GM10248 (cell line): ENCODE results near the gene PPP2R5A.

ENCODE experiments used
- CTCF ChIA-PET: fragments of 300-600 bp; sonication (Branson Sonifier 250); formaldehyde crosslinking; extraction: SDS; loops from one replicate; lab custom pipeline; 2021; ENCODE audit warnings: antibody characterized with exemption; lab: Yijun Ruan, JAX
- POLR2A ChIA-PET: fragments of 350-650 bp; sonication (Branson Sonifier 250); formaldehyde crosslinking; extraction: SDS; loops from one replicate; lab custom pipeline; 2020; ENCODE audit warnings: antibody characterized with exemption; lab: Yijun Ruan, JAX
- DNase-seq: peaks from one replicate; pipeline ENCODE4 v3.0.0; 2012; ENCODE audit errors: extremely low spot score
- TF ChIP-seq, protein P1 (sequence below): IDR thresholded peaks from 2 replicates; pipeline ENCODE4 v1.5.1; 2012; ENCODE audit warnings: mild to moderate bottlenecking, low read depth; ENCODE audit errors: extremely low read depth, missing control alignments, control extremely low read depth

Gene PPP2R5A

DNA sequence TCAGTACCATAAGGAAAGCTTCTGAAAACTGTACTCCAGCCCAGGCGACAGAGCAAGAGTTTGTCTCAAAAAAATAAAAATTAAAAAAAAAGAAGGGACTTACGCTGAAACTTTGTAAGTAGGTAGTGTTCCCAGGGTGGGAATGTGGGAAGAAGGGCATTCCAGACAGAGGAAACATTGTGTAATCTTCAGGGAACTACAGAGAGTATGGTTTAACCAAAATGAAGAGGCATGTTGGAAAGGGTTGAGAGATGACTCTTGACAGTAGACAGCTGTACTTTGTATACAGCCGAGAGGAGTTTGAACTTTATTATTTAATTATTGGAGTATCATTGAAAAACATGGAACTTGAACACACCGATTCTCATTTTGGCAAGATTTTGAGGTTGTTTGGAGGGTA is 43.0 kb downstream of the PPP2R5A start:
- CTCF ChIA-PET = interaction anchor here (0.9 to 1.9 kb wide), 3 partner anchors 17 to 293 kb away, joined by 3 to 6 read pairs (median 3); partner anchors contain the start of genes DTL and INTS7
- POLR2A ChIA-PET = no interaction called here
- TF ChIP-seq, protein P1, sequence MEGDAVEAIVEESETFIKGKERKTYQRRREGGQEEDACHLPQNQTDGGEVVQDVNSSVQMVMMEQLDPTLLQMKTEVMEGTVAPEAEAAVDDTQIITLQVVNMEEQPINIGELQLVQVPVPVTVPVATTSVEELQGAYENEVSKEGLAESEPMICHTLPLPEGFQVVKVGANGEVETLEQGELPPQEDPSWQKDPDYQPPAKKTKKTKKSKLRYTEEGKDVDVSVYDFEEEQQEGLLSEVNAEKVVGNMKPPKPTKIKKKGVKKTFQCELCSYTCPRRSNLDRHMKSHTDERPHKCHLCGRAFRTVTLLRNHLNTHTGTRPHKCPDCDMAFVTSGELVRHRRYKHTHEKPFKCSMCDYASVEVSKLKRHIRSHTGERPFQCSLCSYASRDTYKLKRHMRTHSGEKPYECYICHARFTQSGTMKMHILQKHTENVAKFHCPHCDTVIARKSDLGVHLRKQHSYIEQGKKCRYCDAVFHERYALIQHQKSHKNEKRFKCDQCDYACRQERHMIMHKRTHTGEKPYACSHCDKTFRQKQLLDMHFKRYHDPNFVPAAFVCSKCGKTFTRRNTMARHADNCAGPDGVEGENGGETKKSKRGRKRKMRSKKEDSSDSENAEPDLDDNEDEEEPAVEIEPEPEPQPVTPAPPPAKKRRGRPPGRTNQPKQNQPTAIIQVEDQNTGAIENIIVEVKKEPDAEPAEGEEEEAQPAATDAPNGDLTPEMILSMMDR = no peak
- no peak for DNase-seq

DNA sequence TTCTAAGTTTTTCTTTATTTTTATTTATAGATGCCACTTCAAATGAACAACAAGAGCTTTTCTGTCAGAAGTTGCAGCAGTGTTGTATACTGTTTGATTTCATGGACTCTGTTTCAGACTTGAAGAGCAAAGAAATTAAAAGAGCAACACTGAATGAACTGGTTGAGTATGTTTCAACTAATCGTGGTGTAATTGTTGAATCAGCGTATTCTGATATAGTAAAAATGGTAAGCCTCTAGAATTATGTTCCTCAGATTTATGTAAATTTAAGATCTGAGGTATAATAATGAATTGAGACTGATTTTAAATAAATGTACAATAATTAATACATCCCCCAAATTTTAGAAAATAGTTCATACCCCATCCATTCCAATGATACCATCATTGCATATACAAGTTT is 43.9 kb downstream of the PPP2R5A start:
- TF ChIP-seq, protein P1 = no peak
- no peak for DNase-seq
- ChIA-PET POLR2A (no interaction called here), CTCF (interaction anchor here (1.0 to 1.9 kb wide), 2 partner anchors 93 to 294 kb away, joined by 3 to 6 read pairs; partner anchors contain the start of genes DTL and INTS7)

DNA sequence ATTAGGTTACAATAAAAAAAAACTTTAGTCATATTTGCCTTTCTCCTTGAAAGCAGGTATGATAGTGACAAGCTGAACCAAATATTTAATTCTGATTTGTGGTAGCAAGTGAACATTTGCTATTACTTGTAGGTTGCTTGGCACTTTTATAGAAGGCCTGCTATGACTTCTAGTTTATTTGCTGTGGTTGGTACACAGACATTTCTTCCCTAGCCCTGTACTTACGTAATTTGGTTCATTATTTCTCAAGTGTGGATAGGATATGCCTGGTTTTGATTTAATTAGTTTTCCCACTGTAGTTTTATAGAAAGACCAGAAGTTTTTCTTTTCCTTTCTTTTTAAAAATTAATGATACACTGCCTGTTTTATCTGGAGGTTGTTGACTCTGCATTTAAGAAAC is 55.9 kb downstream of the PPP2R5A start:
- TF ChIP-seq, protein P1 = no peak
- no peak for DNase-seq
- ChIA-PET CTCF (interaction anchor here (2.0 kb wide), 1 partner anchor 9 kb away, joined by 4 read pairs; no protein-coding TSS in a partner anchor), POLR2A (no interaction called here)

DNA sequence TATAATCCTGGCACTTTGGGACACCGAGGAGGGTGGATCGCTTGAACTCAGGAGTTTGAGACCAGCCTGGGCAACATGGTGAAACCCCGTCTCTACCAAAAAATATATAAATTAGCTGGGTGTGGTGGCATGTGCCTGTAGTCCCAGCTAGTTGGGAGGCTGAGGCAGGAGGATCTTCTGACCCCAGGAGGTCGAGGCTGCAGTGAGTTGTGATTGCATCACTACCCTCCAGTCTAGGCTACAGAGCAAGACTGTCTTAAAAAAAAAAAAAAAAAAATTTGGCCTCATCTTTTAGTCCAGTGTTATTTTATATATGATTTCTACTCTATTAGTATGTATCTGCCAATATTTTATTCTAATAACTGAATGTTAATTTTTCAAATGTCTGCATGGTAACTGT is 59.7 kb downstream of the PPP2R5A start:
- no peak for DNase-seq
- TF ChIP-seq, protein P1 = no peak
- POLR2A ChIA-PET = no interaction called here
- CTCF ChIA-PET = interaction anchor here (0.8 to 1.6 kb wide), 4 partner anchors 24 to 310 kb away, joined by 3 to 4 read pairs (median 3); partner anchors contain the start of gene INTS7

GRCh38 chr1:212346601-212347000 is 61.4 kb downstream of the PPP2R5A start:
- TF ChIP-seq, protein P1 = no peak
- ChIA-PET POLR2A (no interaction called here), CTCF (interaction anchor here (1.0 to 1.4 kb wide), 3 partner anchors 110 to 185 kb away, joined by 3 read pairs; no protein-coding TSS in a partner anchor)
- no peak for DNase-seq

- ChIA-PET POLR2A (no interaction called here), CTCF (interaction anchor here (0.5 to 2.3 kb wide), 8 partner anchors 12 to 288 kb away, joined by 3 to 6 read pairs (median 4); no protein-coding TSS in a partner anchor)
- no peak for DNase-seq
- TF ChIP-seq, protein P1 = no peak
Observed at GRCh38 chr1:212351588-212352362, 66.6 kb downstream of the PPP2R5A start.
